Skin epidermis (tissue), 12 donors: ENCODE measurements around the gene NBPF1.
"Not testable (repeated sequence)": the region's sequence is repeated elsewhere in the genome, so short reads cannot be mapped to it uniquely, and the experiment has no call there.

ENCODE experiments used
- H3K27ac ChIP-seq, 21 experiments: fragments of 200-600 bp; sonication (generic) in 11 of 21; one replicate each; pipeline ENCODE4 v1.5.0; 2020; ENCODE audit warnings: mild to moderate bottlenecking in 3 of 21, inconsistent platforms in 2 of 21, moderate library complexity in 2 of 21
- H3K4me3 ChIP-seq, 7 experiments: fragments of 200-600 bp; sonication (generic) in 2 of 7; one replicate each; pipeline ENCODE4 v1.5.0; 2020; ENCODE audit warnings: inconsistent platforms in 2 of 7, mild to moderate bottlenecking in 2 of 7, moderate library complexity in 1 of 7

The NBPF1 gene

GRCh38 chr1:16613185-16614147 lies at the start of gene NBPF1:
Gene NBPF1, minus strand, starts transcription at chr1:16613564.
- H3K27ac ChIP-seq, result peak within 1 kb of the TSS; percentile 1 to 87 (median 67)
- peak within 1 kb of the TSS; percentile 46 to 81 (median 59) for H3K4me3 ChIP-seq

- not testable (repeated sequence) for H3K27ac ChIP-seq, H3K4me3 ChIP-seq
Observed at GRCh38 chr1:16658234-16658633, 44.9 kb upstream of the NBPF1 start.

- not testable (repeated sequence) for H3K4me3 ChIP-seq, H3K27ac ChIP-seq
Observed at GRCh38 chr1:16656981-16657683, 43.8 kb upstream of the NBPF1 start.

GRCh38 chr1:16656574-16656973 lies 43.2 kb upstream of the NBPF1 start:
- H3K4me3 ChIP-seq, result not testable (repeated sequence)

GRCh38 chr1:16651560-16651959 lies 38.2 kb upstream of the NBPF1 start:
- not testable (repeated sequence) for H3K4me3 ChIP-seq, H3K27ac ChIP-seq

More at GRCh38 chr1:16656574-16656973, 43.2 kb upstream of the NBPF1 start:
- H3K27ac ChIP-seq, result not testable (repeated sequence)

- not testable (repeated sequence) for H3K4me3 ChIP-seq, H3K27ac ChIP-seq
Observed at GRCh38 chr1:16649960-16650359, 36.6 kb upstream of the NBPF1 start.

- not testable (repeated sequence) for H3K4me3 ChIP-seq, H3K27ac ChIP-seq
Observed at GRCh38 chr1:16649390-16649789, 36.0 kb upstream of the NBPF1 start.

- not testable (repeated sequence) for H3K27ac ChIP-seq, H3K4me3 ChIP-seq
Observed at GRCh38 chr1:16648756-16649155, 35.4 kb upstream of the NBPF1 start.

- not testable (repeated sequence) for H3K27ac ChIP-seq
- H3K4me3 ChIP-seq, result peak overlapping the region in 1 of 7 experiments; percentile 40
Observed at GRCh38 chr1:16648250-16648649, 34.9 kb upstream of the NBPF1 start.

GRCh38 chr1:16647179-16648176 lies 34.1 kb upstream of the NBPF1 start:
- H3K27ac ChIP-seq, result not testable (repeated sequence)
- H3K4me3 ChIP-seq, result peak overlapping the region in 4 of 7 experiments; percentile 18 to 40 (median 29)

- H3K27ac ChIP-seq, H3K4me3 ChIP-seq: not testable (repeated sequence)
Observed at GRCh38 chr1:16646716-16647115, 33.4 kb upstream of the NBPF1 start.

GRCh38 chr1:16646061-16646664 lies 32.8 kb upstream of the NBPF1 start:
- H3K4me3 ChIP-seq, H3K27ac ChIP-seq: not testable (repeated sequence)

GRCh38 chr1:16645271-16646060 lies 32.1 kb upstream of the NBPF1 start:
- Histone ChIP-seq H3K4me3 (peak overlapping the region in 6 of 7 experiments; percentile 53 to 79 (median 68)), H3K27ac (peak overlapping the region in 20 of 21 experiments; percentile 66 to 94 (median 89))

- peak overlapping the region; percentile 53 to 79 (median 69) for H3K4me3 ChIP-seq
- peak overlapping the region; percentile 56 to 94 (median 89) for H3K27ac ChIP-seq
Observed at GRCh38 chr1:16644482-16645270, 31.3 kb upstream of the NBPF1 start.

- H3K4me3 ChIP-seq, result peak overlapping the region; percentile 53 to 79 (median 69)
- H3K27ac ChIP-seq, result peak overlapping the region; percentile 56 to 94 (median 89)
Observed at GRCh38 chr1:16644193-16644481, 30.8 kb upstream of the NBPF1 start.

- peak overlapping the region; percentile 53 to 79 (median 69) for H3K4me3 ChIP-seq
- peak overlapping the region in 20 of 21 experiments; percentile 66 to 94 (median 89) for H3K27ac ChIP-seq
Observed at GRCh38 chr1:16643476-16644192, 30.3 kb upstream of the NBPF1 start.

GRCh38 chr1:16643001-16643411 lies 29.6 kb upstream of the NBPF1 start:
- peak overlapping the region in 1 of 7 experiments; percentile 53 for H3K4me3 ChIP-seq
- H3K27ac ChIP-seq, result peak overlapping the region in 3 of 21 experiments; percentile 3 to 88 (median 10)
